Naive thymus-derived CD8-positive, alpha-beta T cell (primary cell): Measurements from ENCODE around the gene SLC5A10. TPM values are rescaled to one million over a fixed set of nuclear protein-coding genes. Genes with fewer than 3 reads are reported as not detected.
A peak's percentile ranks its signal among the peaks of the same experiment; 100 is the strongest.

Experiments used
- ATAC-seq, 2 donors: fragments of 150-1000 bp; cut with Tn5 transposase in 1 of 2; sonication (Bioruptor Pico), chemical (Tn5 transposase) in 1 of 2; 1 replicate in 1 of 2; 2 replicates in 1 of 2; pipeline ENCODE4 v1.10.0; 2021; ENCODE audit warnings: mild to moderate bottlenecking in 2 of 2, moderate library complexity in 2 of 2
- POLR2A ChIA-PET: fragments of 350-600 bp; sonication (Branson Sonifier 250); formaldehyde crosslinking; loops from one replicate; lab custom pipeline; 2021; ENCODE audit warnings: antibody characterized with exemption; lab: Charles Lee
- DNase-seq, 10 donors: peaks; one replicate each; pipeline versions ENCODE4 v3.0.0 to v3.0.0-alpha.2; 2020 to 2022
- H3K27ac Mint-ChIP-seq, 10 donors: one replicate each; pipeline ENCODE4 v1.8.0; 2020 to 2022; ENCODE audit warnings: mild to moderate bottlenecking in 10 of 10, mixed read lengths in 10 of 10, moderate library complexity in 4 of 10, inconsistent platforms in 1 of 10
- H3K27me3 Mint-ChIP-seq, 5 donors: one replicate each; pipeline ENCODE4 v1.8.0; 2021 to 2022; ENCODE audit warnings: mixed read lengths in 5 of 5
- H3K36me3 Mint-ChIP-seq, 3 donors: one replicate each; pipeline ENCODE4 v1.8.0; 2020 to 2022; ENCODE audit warnings: mixed read lengths in 3 of 3, mild to moderate bottlenecking in 2 of 3, inconsistent platforms in 1 of 3
- H3K4me1 Mint-ChIP-seq, 4 donors: one replicate each; pipeline ENCODE4 v1.8.0; 2021 to 2022; ENCODE audit warnings: mixed read lengths in 4 of 4
- H3K4me3 Mint-ChIP-seq, 10 donors: one replicate each; pipeline ENCODE4 v1.8.0; 2020 to 2022; ENCODE audit warnings: mild to moderate bottlenecking in 10 of 10, mixed read lengths in 10 of 10, moderate library complexity in 6 of 10, inconsistent platforms in 1 of 10
- H3K9me3 Mint-ChIP-seq, 9 donors: one replicate each; pipeline ENCODE4 v1.8.0; 2020 to 2022; ENCODE audit warnings: mixed read lengths in 9 of 9, mild to moderate bottlenecking in 3 of 9, inconsistent platforms in 1 of 9, moderate library complexity in 1 of 9
- polyA plus RNA-seq, 3 donors: library from polyadenylated mRNA; unstranded; fragments of 300-500 nt; fragmentation: Illumina TruSeq; gene quantifications; one replicate each; pipeline ENCODE4 v1.2.3, GENCODE V29; 2021
- total RNA-seq, 8 experiments: library from RNA in 2 of 8; stranded (reverse) in 2 of 8; gene quantifications; one replicate each; pipeline ENCODE4 v1.2.3 and lab custom pipeline; 2021 to 2026

SLC5A10 gene
- total and polyA plus RNA-seq, 5 experiments from 2014 or later: 0.06 to 0.25 (median 0.09) TPM; not detected in 2

GRCh38 chr17:19001907-19002590, 50.1 kb downstream of the SLC5A10 start:
- Mint-ChIP-seq H3K4me1 (peaks cover 11 to 40% (median 32%) of the 10 kb centered on the region in 4 donors), H3K27me3 (no peaks in the 10 kb centered on the region), H3K4me3 (peak overlapping the region in 8 of 10 donors; percentile 4 to 92 (median 74)), H3K9me3 (no peaks in the 10 kb centered on the region), H3K27ac (peak overlapping the region in 1 of 10 donors; percentile 50), H3K36me3 (no peaks in the 10 kb centered on the region)
- POLR2A ChIA-PET: interaction anchor here (0.6 to 1.5 kb wide), 8 partner anchors 8 to 77 kb away, joined by 3 to 6 read pairs (median 3); no protein-coding TSS in a partner anchor
- no peak for DNase-seq
- ATAC-seq: no peak

- Mint-ChIP-seq H3K4me3 (peak overlapping the region; percentile 67 to 92 (median 86)), H3K9me3 (no peaks in the 10 kb centered on the region), H3K36me3 (no peaks in the 10 kb centered on the region), H3K4me1 (peaks cover 11 to 46% (median 39%) of the 10 kb centered on the region in 4 donors), H3K27me3 (no peaks in the 10 kb centered on the region), H3K27ac (peak overlapping the region in 8 of 10 donors; percentile 27 to 83 (median 78))
- peak; percentile 23 to 42 for ATAC-seq
- DNase-seq: peak in 2 of 10 donors; percentile 25 to 30
- POLR2A ChIA-PET: interaction anchor here (0.6 to 1.3 kb wide), 6 partner anchors 9 to 78 kb away, joined by 3 to 6 read pairs (median 3); no protein-coding TSS in a partner anchor
Measured at GRCh38 chr17:19002805-19003542, 51.0 kb downstream of the SLC5A10 start.

DNA sequence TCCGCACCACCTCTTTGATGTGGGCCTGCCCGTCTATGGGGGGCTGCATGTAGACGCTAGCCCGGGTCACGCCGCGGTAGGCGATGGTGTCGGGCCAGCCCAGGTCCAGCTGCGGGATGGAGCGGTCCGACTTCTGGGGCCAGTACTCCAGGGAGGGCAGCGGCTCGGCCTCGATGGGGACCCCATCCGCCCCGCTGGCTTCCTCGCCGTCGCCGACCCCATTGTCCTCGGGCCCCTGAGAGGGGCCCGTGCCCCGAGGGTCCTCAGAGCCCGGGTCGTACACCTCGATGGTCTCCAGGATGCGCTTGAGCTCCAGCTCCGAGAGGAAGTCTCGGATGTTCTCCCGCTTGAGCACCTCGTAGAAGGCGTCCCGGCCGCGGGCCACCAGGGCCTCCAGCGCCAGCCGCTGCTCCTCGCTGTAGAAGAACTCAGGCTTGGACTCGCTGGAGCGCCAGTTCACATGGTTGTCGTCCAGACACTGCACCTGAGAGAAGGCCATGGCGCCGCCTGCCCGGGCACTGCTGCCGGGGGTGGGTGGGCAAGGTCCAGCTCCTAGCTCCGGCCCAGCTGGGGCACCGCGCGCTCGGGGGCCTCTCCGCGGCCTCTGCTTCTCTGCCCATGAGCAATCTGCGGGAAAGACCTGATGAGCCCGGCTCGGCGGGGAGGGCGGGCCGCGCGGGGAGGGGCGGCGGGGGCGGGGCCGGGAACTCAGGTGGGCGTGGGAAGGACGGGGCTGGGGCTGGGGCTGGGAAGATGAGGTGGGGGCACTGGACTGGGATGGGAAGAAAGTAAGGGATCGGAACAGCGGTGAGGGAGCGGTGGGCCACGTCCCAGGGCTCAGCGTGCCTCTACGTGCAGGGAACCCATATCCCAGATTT, 51.8 kb downstream of the SLC5A10 start:
- no peaks in the 10 kb centered on the region for H3K36me3 Mint-ChIP-seq
- DNase-seq: peak in 5 of 10 donors; percentile 14 to 36 (median 33)
- no peaks in the 10 kb centered on the region for H3K9me3 Mint-ChIP-seq
- H3K27me3 Mint-ChIP-seq: no peaks in the 10 kb centered on the region
- peak overlapping the region; percentile 79 to 95 (median 88) for H3K4me3 Mint-ChIP-seq
- peaks cover 11 to 47% (median 40%) of the 10 kb centered on the region in 4 donors for H3K4me1 Mint-ChIP-seq
- peak; percentile 23 to 24 for ATAC-seq
- peak overlapping the region; percentile 55 to 97 (median 90) for H3K27ac Mint-ChIP-seq
- POLR2A ChIA-PET: interaction anchor here (0.5 to 1.8 kb wide), 5 partner anchors 11 to 464 kb away, joined by 3 to 13 read pairs (median 3); no protein-coding TSS in a partner anchor

DNA sequence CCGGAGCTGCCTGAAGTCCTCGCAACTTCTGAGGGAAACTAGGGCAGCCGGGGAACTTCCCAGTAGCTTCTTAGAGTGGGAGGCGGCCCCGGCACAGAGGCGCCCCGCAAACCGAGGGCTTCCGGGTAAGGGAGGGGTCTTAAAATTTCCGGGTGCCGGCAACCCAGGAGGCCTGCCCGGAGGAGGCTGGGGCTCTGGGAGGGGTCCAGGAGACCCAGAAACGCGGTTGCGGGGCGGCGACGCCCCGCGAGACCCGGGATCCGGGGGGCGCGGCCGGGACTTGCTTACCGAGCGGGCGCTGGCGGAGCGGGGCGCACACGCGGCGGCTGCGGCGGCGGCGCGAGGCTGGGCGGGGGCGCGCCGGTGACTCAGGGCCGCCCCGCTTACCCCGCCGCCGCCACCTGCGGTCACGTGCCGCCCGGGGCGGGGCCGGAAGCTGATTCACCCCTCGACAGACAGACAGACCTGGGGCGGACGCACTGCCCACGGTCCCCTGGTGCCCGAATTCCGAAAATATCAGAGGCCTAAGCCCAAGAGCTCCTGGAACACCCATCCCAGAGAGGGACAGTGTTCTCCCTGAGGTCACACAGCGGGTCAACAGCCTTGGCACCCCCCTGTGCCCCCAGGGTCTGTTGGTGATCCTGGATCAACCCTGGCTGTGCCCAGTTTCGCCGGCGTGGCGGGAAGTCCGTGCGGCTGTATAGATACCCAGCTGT, 52.6 kb downstream of the SLC5A10 start, which contains the start of gene FAM83G:
Gene FAM83G, minus strand, starts transcription at position 344 of the 716 bp plus-strand sequence. CDS start 723 bp downstream, outside the sequence.
- DNase-seq (peak; percentile 61 to 89 (median 76)), ATAC-seq (peak; percentile 79 to 80)
- Mint-ChIP-seq H3K9me3 (no peaks in the 10 kb centered on the region), H3K4me1 (peaks cover 11 to 47% (median 40%) of the 10 kb centered on the region in 4 donors), H3K27me3 (no peaks in the 10 kb centered on the region), H3K27ac (peak within 1 kb of the TSS; percentile 55 to 97 (median 91)), H3K36me3 (no peaks in the 10 kb centered on the region), H3K4me3 (peak within 1 kb of the TSS; percentile 79 to 95 (median 88))
- POLR2A ChIA-PET: interaction anchor here (1.0 to 1.8 kb wide), 3 partner anchors 14 to 19 kb away, joined by 3 to 13 read pairs (median 5); no protein-coding TSS in a partner anchor

- DNase-seq: no peak
- peaks cover 11 to 47% (median 40%) of the 10 kb centered on the region in 4 donors for H3K4me1 Mint-ChIP-seq
- H3K4me3 Mint-ChIP-seq: peak overlapping the region; percentile 52 to 79 (median 64)
- no peaks in the 10 kb centered on the region for H3K36me3 Mint-ChIP-seq
- H3K27ac Mint-ChIP-seq: peak overlapping the region; percentile 9 to 94 (median 88)
- H3K9me3 Mint-ChIP-seq: no peaks in the 10 kb centered on the region
- no peaks in the 10 kb centered on the region for H3K27me3 Mint-ChIP-seq
- POLR2A ChIA-PET: interaction anchor here (1.0 to 1.8 kb wide), 2 partner anchors 13 to 17 kb away, joined by 5 to 13 read pairs; no protein-coding TSS in a partner anchor
- ATAC-seq: no peak
Measured at GRCh38 chr17:19005137-19005773, 53.3 kb downstream of the SLC5A10 start.

- ATAC-seq: no peak
- no peaks in the 10 kb centered on the region for H3K9me3 Mint-ChIP-seq
- H3K36me3 Mint-ChIP-seq: no peaks in the 10 kb centered on the region
- H3K4me3 Mint-ChIP-seq: peak overlapping the region in 9 of 10 donors; percentile 39 to 79 (median 58)
- H3K4me1 Mint-ChIP-seq: peaks cover 11 to 44% (median 40%) of the 10 kb centered on the region in 4 donors
- POLR2A ChIA-PET: no interaction called here
- H3K27me3 Mint-ChIP-seq: no peaks in the 10 kb centered on the region
- peak overlapping the region; percentile 9 to 94 (median 86) for H3K27ac Mint-ChIP-seq
- DNase-seq: no peak
Measured at GRCh38 chr17:19005789-19006430, 53.9 kb downstream of the SLC5A10 start.

GRCh38 chr17:19006698-19007097, 54.7 kb downstream of the SLC5A10 start:
- Mint-ChIP-seq H3K27ac (peak overlapping the region in 7 of 10 donors; percentile 38 to 94 (median 81)), H3K9me3 (no peaks in the 10 kb centered on the region), H3K27me3 (no peaks in the 10 kb centered on the region), H3K36me3 (no peaks in the 10 kb centered on the region), H3K4me3 (peak overlapping the region in 2 of 10 donors; percentile 36 to 79), H3K4me1 (peaks cover 11 to 38% (median 37%) of the 10 kb centered on the region in 4 donors)
- no peak for DNase-seq
- ATAC-seq: no peak
- POLR2A ChIA-PET: no interaction called here

- peak overlapping the region in 2 of 10 donors; percentile 46 to 72 for H3K27ac Mint-ChIP-seq
- peaks cover 2 to 17% (median 15%) of the 10 kb centered on the region in 4 donors for H3K4me1 Mint-ChIP-seq
- no peak overlapping the region for H3K4me3 Mint-ChIP-seq
- no peaks in the 10 kb centered on the region for H3K9me3 Mint-ChIP-seq
- POLR2A ChIA-PET: no interaction called here
- no peak for ATAC-seq
- no peaks in the 10 kb centered on the region for H3K36me3 Mint-ChIP-seq
- H3K27me3 Mint-ChIP-seq: no peaks in the 10 kb centered on the region
- DNase-seq: no peak
Measured at GRCh38 chr17:19009970-19010369, 58.0 kb downstream of the SLC5A10 start.

- ATAC-seq (no peak), DNase-seq (no peak)
- Mint-ChIP-seq H3K9me3 (no peaks in the 10 kb centered on the region), H3K4me1 (peaks cover 3 to 24% (median 15%) of the 10 kb centered on the region in 4 donors), H3K27ac (peak overlapping the region in 4 of 10 donors; percentile 23 to 37 (median 28)), H3K4me3 (no peak overlapping the region), H3K27me3 (no peaks in the 10 kb centered on the region), H3K36me3 (no peaks in the 10 kb centered on the region)
- POLR2A ChIA-PET: no interaction called here
Measured at GRCh38 chr17:19010729-19011505, 59.0 kb downstream of the SLC5A10 start.

GRCh38 chr17:19011581-19011980, 59.6 kb downstream of the SLC5A10 start:
- no peaks in the 10 kb centered on the region for H3K27me3 Mint-ChIP-seq
- H3K4me1 Mint-ChIP-seq: peaks cover 3 to 28% (median 16%) of the 10 kb centered on the region in 4 donors
- H3K36me3 Mint-ChIP-seq: no peaks in the 10 kb centered on the region
- POLR2A ChIA-PET: no interaction called here
- DNase-seq (no peak), ATAC-seq (no peak)
- no peaks in the 10 kb centered on the region for H3K9me3 Mint-ChIP-seq
- no peak overlapping the region for H3K4me3 Mint-ChIP-seq
- peak overlapping the region in 1 of 10 donors; percentile 40 for H3K27ac Mint-ChIP-seq
